Astrocyte (in vitro differentiated cells and primary cell): Measurements from ENCODE around the gene SUPT4H1. TPM values are rescaled to one million over a fixed set of nuclear protein-coding genes. Genes with fewer than 3 reads are reported as not detected.

Experiments used
- DNase-seq: peaks from one replicate; pipeline ENCODE4 v3.0.0-alpha.2; 2010; ENCODE audit warnings: low read depth
- FAIRE-seq: peaks from 2 replicates; lab custom pipeline; 2011; peaks lifted over from hg19 to GRCh38; lab: Jason Lieb, UNC
- H2AFZ ChIP-seq: 2 replicates; pipeline ENCODE4 v1.6.0; 2012; ENCODE audit warnings: low read depth, low read length, inconsistent platforms
- H3K27ac ChIP-seq: 2 replicates; pipeline ENCODE4 v1.5.1; 2011; ENCODE audit warnings: low read depth, low read length, inconsistent platforms
- H3K27me3 ChIP-seq: 2 replicates; pipeline ENCODE4 v1.6.0; 2011; ENCODE audit warnings: low read length, inconsistent platforms; ENCODE audit not compliant: insufficient read depth
- H3K36me3 ChIP-seq: 2 replicates; pipeline ENCODE4 v1.5.1; 2011; ENCODE audit warnings: low read length, inconsistent platforms; ENCODE audit not compliant: insufficient read depth
- H3K4me1 ChIP-seq: 2 replicates; pipeline ENCODE4 v1.5.1; 2011; ENCODE audit warnings: low read length, inconsistent platforms; ENCODE audit not compliant: insufficient read depth
- H3K4me2 ChIP-seq: 2 replicates; pipeline ENCODE4 v1.6.0; 2012; ENCODE audit warnings: low read length, inconsistent platforms
- H3K4me3 ChIP-seq: 2 replicates; pipeline ENCODE4 v1.5.1; 2011; ENCODE audit warnings: low read depth, mild to moderate bottlenecking, low read length, inconsistent platforms; ENCODE audit not compliant: insufficient read depth
- H3K79me2 ChIP-seq: 2 replicates; pipeline ENCODE4 v1.6.0; 2012; ENCODE audit warnings: mild to moderate bottlenecking, low read length, inconsistent platforms; ENCODE audit not compliant: insufficient read depth
- H3K9ac ChIP-seq: 2 replicates; pipeline ENCODE4 v1.6.0; 2012; ENCODE audit warnings: mild to moderate bottlenecking, low read length, inconsistent platforms
- H3K9me3 ChIP-seq: 2 replicates; pipeline ENCODE4 v1.5.1; 2012; ENCODE audit warnings: low read depth, mild to moderate bottlenecking, low read length, inconsistent platforms; ENCODE audit not compliant: insufficient read depth
- H4K20me1 ChIP-seq: 2 replicates; pipeline ENCODE4 v1.6.0; 2012; ENCODE audit warnings: low read length, inconsistent platforms; ENCODE audit not compliant: insufficient read depth
- H3K27ac Mint-ChIP-seq: one replicate; pipeline ENCODE4 v1.8.0; 2021; ENCODE audit warnings: mild to moderate bottlenecking, mixed read lengths; ENCODE audit not compliant: unreplicated experiment
- H3K27me3 Mint-ChIP-seq: one replicate; pipeline ENCODE4 v1.8.0; 2021; ENCODE audit warnings: low read depth, mixed read lengths; ENCODE audit not compliant: unreplicated experiment
- H3K36me3 Mint-ChIP-seq: one replicate; pipeline ENCODE4 v1.8.0; 2021; ENCODE audit warnings: low read depth, mixed read lengths; ENCODE audit not compliant: unreplicated experiment
- H3K4me1 Mint-ChIP-seq: one replicate; pipeline ENCODE4 v1.8.0; 2021; ENCODE audit warnings: low read depth, mixed read lengths; ENCODE audit not compliant: unreplicated experiment
- H3K4me3 Mint-ChIP-seq: one replicate; pipeline ENCODE4 v1.8.0; 2021; ENCODE audit warnings: mild to moderate bottlenecking, moderate library complexity, mixed read lengths; ENCODE audit not compliant: unreplicated experiment
- H3K9me3 Mint-ChIP-seq: one replicate; pipeline ENCODE4 v1.8.0; 2021; ENCODE audit warnings: mild to moderate bottlenecking, mixed read lengths; ENCODE audit not compliant: unreplicated experiment
- EZH2 ChIP-seq: IDR thresholded peaks from 2 replicates; pipeline ENCODE4 v1.6.1; 2012; ENCODE audit warnings: mild to moderate bottlenecking, low read length, inconsistent platforms; ENCODE audit not compliant: insufficient read depth
- total RNA-seq: library from RNA; stranded (reverse); gene quantifications from 2 replicates; pipeline ENCODE4 v1.2.1, GENCODE V29; 2021
- TF ChIP-seq, protein P1 (sequence below): IDR thresholded peaks from 2 replicates; pipeline ENCODE4 v1.5.1; 2011; ENCODE audit warnings: low read depth, mild to moderate bottlenecking, inconsistent platforms, low read length, moderate library complexity; ENCODE audit not compliant: insufficient read depth

SUPT4H1 gene
- total RNA-seq, 1 donor from 2014 or later, result 108 TPM

DNA sequence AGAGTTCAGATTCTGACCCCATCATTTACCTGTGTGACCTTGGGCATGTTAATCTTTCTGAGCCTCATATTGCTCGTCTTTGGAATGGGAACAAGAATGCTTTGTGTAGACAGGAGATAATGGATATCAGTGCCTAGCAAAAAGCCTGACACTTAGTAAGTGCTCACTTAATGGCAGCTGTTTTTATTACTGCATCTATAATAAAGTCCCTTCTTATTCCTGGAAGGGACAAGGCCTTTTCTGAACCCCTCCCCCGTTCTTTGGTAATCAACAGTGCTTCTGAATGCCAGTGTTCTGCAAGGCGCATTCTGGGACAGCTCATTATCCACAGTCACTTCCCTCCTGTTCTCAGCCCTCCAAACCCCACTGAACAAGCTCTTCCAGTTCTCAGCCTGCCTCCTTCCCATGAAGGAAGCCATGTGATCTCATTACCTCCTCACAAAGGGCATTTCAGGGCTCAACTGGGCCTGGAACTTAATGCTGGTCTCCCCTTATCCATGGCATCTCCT, 25.1 kb upstream of the SUPT4H1 start:
- Histone ChIP-seq H3K36me3 (no peaks in the 10 kb centered on the region), H3K27me3 (peaks cover 2% of the 10 kb centered on the region), H3K79me2 (no peaks in the 10 kb centered on the region), H3K4me2 (no peak overlapping the region), H2AFZ (no peak overlapping the region), H3K4me3 (no peak overlapping the region), H4K20me1 (no peaks in the 10 kb centered on the region), H3K9me3 (no peaks in the 10 kb centered on the region), H3K4me1 (no peaks in the 10 kb centered on the region), H3K9ac (no peak overlapping the region), H3K27ac (no peak overlapping the region)
- H3K4me3 Mint-ChIP-seq, result no peak overlapping the region
- no peak for FAIRE-seq
- no peaks in the 10 kb centered on the region for H3K36me3 Mint-ChIP-seq
- no peaks in the 10 kb centered on the region for H3K9me3 Mint-ChIP-seq
- H3K4me1 Mint-ChIP-seq, result peaks cover 30% of the 10 kb centered on the region
- TF ChIP-seq, protein P1, sequence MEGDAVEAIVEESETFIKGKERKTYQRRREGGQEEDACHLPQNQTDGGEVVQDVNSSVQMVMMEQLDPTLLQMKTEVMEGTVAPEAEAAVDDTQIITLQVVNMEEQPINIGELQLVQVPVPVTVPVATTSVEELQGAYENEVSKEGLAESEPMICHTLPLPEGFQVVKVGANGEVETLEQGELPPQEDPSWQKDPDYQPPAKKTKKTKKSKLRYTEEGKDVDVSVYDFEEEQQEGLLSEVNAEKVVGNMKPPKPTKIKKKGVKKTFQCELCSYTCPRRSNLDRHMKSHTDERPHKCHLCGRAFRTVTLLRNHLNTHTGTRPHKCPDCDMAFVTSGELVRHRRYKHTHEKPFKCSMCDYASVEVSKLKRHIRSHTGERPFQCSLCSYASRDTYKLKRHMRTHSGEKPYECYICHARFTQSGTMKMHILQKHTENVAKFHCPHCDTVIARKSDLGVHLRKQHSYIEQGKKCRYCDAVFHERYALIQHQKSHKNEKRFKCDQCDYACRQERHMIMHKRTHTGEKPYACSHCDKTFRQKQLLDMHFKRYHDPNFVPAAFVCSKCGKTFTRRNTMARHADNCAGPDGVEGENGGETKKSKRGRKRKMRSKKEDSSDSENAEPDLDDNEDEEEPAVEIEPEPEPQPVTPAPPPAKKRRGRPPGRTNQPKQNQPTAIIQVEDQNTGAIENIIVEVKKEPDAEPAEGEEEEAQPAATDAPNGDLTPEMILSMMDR, result no peak
- no peak for TF ChIP-seq EZH2
- no peaks in the 10 kb centered on the region for H3K27me3 Mint-ChIP-seq
- H3K27ac Mint-ChIP-seq, result no peak overlapping the region
- DNase-seq, result no peak

DNA sequence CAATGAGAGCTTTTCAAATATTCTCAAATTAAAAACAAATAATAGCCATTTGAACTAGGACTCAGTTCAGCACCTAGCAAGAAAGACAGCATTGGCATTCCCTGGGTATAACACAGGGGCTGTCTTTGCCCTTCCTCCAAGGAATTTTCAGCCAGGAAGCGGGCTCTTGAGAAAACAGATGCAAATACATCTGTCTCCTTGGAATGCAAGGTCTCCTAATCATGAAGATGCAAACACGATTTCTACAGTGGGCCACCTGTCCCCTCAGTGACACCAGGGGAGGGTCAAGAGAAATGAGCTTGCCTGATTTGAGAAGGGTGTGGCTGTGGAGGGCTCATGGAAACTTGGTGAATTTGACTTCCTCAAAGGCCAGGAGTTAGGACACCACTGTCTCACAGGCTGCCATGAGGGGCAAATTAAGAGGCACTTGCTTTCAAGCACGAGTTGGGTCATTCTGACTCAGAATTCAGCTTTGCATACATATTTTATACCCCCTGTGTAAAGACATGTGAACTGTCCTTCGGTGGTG, 24.5 kb upstream of the SUPT4H1 start:
- FAIRE-seq, result no peak
- H3K4me3 Mint-ChIP-seq, result no peak overlapping the region
- TF ChIP-seq, protein P1, result no peak
- TF ChIP-seq EZH2, result no peak
- no peaks in the 10 kb centered on the region for H3K9me3 Mint-ChIP-seq
- Histone ChIP-seq H3K4me3 (no peak overlapping the region), H3K4me2 (no peak overlapping the region), H2AFZ (no peak overlapping the region), H3K9me3 (no peaks in the 10 kb centered on the region), H3K27ac (no peak overlapping the region), H3K79me2 (no peaks in the 10 kb centered on the region), H4K20me1 (no peaks in the 10 kb centered on the region), H3K4me1 (no peaks in the 10 kb centered on the region), H3K9ac (no peak overlapping the region), H3K27me3 (peaks cover 2% of the 10 kb centered on the region), H3K36me3 (no peaks in the 10 kb centered on the region)
- H3K27me3 Mint-ChIP-seq, result no peaks in the 10 kb centered on the region
- H3K36me3 Mint-ChIP-seq, result no peaks in the 10 kb centered on the region
- peaks cover 31% of the 10 kb centered on the region for H3K4me1 Mint-ChIP-seq
- no peak for DNase-seq
- no peak overlapping the region for H3K27ac Mint-ChIP-seq

DNA sequence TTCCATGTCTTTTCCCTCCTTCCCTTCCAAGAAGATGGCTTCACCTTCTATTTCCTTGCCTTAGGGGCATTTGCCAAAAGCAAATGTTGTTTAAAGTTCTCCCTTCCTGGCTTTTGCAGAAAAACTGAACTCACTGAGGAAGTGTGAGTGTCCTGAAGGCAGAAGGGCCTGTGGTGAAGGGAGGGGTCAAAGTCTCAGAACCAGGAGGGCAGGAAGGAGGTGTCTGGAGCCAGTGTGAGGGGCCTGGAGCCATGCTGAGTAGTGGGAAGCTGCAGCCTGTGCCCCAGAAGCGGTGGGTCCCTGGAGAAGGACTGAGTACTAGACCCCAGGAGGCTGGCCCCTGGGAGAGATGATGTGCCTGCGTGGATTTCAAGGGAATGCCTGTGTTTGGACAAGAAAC, 23.8 kb upstream of the SUPT4H1 start:
- no peaks in the 10 kb centered on the region for H3K36me3 Mint-ChIP-seq
- DNase-seq (no peak), FAIRE-seq (no peak)

More for the DNA sequence above, 23.8 kb upstream of the SUPT4H1 start:
- Mint-ChIP-seq H3K27me3 (no peaks in the 10 kb centered on the region), H3K4me1 (peaks cover 26% of the 10 kb centered on the region), H3K9me3 (no peaks in the 10 kb centered on the region), H3K27ac (no peak overlapping the region), H3K4me3 (no peak overlapping the region)
- Histone ChIP-seq H3K36me3 (no peaks in the 10 kb centered on the region), H3K4me3 (no peak overlapping the region), H3K9me3 (no peaks in the 10 kb centered on the region), H3K4me2 (no peak overlapping the region), H3K9ac (no peak overlapping the region), H3K27me3 (peaks cover 2% of the 10 kb centered on the region), H3K79me2 (no peaks in the 10 kb centered on the region), H3K27ac (no peak overlapping the region), H2AFZ (no peak overlapping the region), H4K20me1 (no peaks in the 10 kb centered on the region), H3K4me1 (no peaks in the 10 kb centered on the region)
- no peak for TF ChIP-seq EZH2
- TF ChIP-seq, protein P1, result no peak
